K562 (cell line): ENCODE data around the gene PTCHD4. TPM values are rescaled to one million over a fixed set of nuclear protein-coding genes. Genes with fewer than 3 reads are reported as not detected.

Source experiments
- ATAC-seq: fragments of 200-7000 bp; cut with Tn5 transposase; 3 replicates; pipeline ENCODE4 v1.9.1; 2020; ENCODE audit warnings: moderate library complexity
- BruUV-seq: library from RNA; stranded (reverse); fragments of 400-500 nt; replicated peaks from 2 replicates; lab custom pipeline; 2021; lab: Mats Ljungman, UMichigan
- CTCF ChIA-PET: fragments of 300-600 bp; formaldehyde crosslinking; extraction: SDS; loops from one replicate; lab custom pipeline; 2021; ENCODE audit warnings: low intra/inter-chr PET ratio; lab: Yijun Ruan, JAX
- POLR2A ChIA-PET: fragments of 300-600, 350-650 bp; sonication (Branson Sonifier 250); formaldehyde crosslinking; extraction: SDS; loops from one replicate; lab custom pipeline; 2021; ENCODE audit warnings: antibody characterized with exemption, inconsistent platforms; lab: Yijun Ruan, JAX
- DNase-seq, 4 experiments: peaks; one replicate each; pipeline versions ENCODE4 v3.0.0 to v3.0.0-alpha.2; 2011 to 2018; ENCODE audit warnings: low spot score in 3 of 4, mixed read lengths in 3 of 4; ENCODE audit errors: extremely low read depth in 1 of 4
- FAIRE-seq: peaks from 2 replicates; lab custom pipeline; 2011; peaks lifted over from hg19 to GRCh38; lab: Jason Lieb, UNC
- H2AFZ ChIP-seq: 2 replicates; pipeline ENCODE4 v1.6.0; 2011; ENCODE audit warnings: low read depth, low read length, control low read depth, inconsistent platforms
- H3K27ac ChIP-seq: fragments of 200-600 bp; 3 replicates; pipeline ENCODE4 v1.8.0; 2011; ENCODE audit warnings: low read depth, mild to moderate bottlenecking, control low read depth, inconsistent platforms, low read length, moderate library complexity, mixed read lengths; ENCODE audit errors: extremely low read depth
- H3K27me3 ChIP-seq, 2 experiments: fragments of 300-600 bp in 1 of 2; 2 replicates in 1 of 2; 3 replicates in 1 of 2; pipeline versions ENCODE4 v1.6.0 to v1.8.0; 2011; ENCODE audit warnings: inconsistent platforms in 2 of 2, low read length in 2 of 2, mild to moderate bottlenecking in 1 of 2, mixed read lengths in 1 of 2, moderate library complexity in 1 of 2; ENCODE audit not compliant: control insufficient read depth in 2 of 2, insufficient read depth in 2 of 2
- H3K36me3 ChIP-seq: fragments of 300-600 bp; 3 replicates; pipeline ENCODE4 v1.8.0; 2011; ENCODE audit warnings: mild to moderate bottlenecking, low read length, inconsistent platforms; ENCODE audit not compliant: control insufficient read depth, insufficient read depth
- H3K4me1 ChIP-seq, 2 experiments: fragments of 200-600 bp in 1 of 2; replicated peaks in 1 of 2; 2 replicates in 1 of 2; 3 replicates in 1 of 2; pipeline versions ENCODE4 v1.5.1 to v1.8.0; 2011; ENCODE audit warnings: inconsistent platforms in 2 of 2, low read length in 2 of 2, mild to moderate bottlenecking in 1 of 2, mixed read lengths in 1 of 2, moderate library complexity in 1 of 2; ENCODE audit not compliant: control insufficient read depth in 2 of 2, insufficient read depth in 2 of 2
- H3K4me2 ChIP-seq: 2 replicates; pipeline ENCODE4 v1.6.1; 2011; ENCODE audit warnings: low read length, control low read depth, inconsistent platforms, mixed read lengths; ENCODE audit not compliant: insufficient read depth
- H3K4me3 ChIP-seq: fragments of 200-600 bp; sonication (generic), shearing (Covaris generic); 2 replicates; pipeline ENCODE4 v1.5.1; 2016; ENCODE audit warnings: control low read depth, inconsistent platforms
- H3K79me2 ChIP-seq: fragments of 200-600 bp; 3 replicates; pipeline ENCODE4 v1.8.0; 2011; ENCODE audit warnings: low read length, inconsistent platforms; ENCODE audit not compliant: control insufficient read depth, insufficient read depth
- H3K9ac ChIP-seq, 2 experiments: 2 replicates each; pipeline versions ENCODE4 v1.6.0 to v1.6.1; 2011; ENCODE audit warnings: low read depth in 2 of 2, low read length in 2 of 2, control low read depth in 1 of 2, inconsistent platforms in 1 of 2, mild to moderate bottlenecking in 1 of 2, mixed read lengths in 1 of 2; ENCODE audit not compliant: insufficient read depth in 1 of 2
- H3K9me1 ChIP-seq: one replicate; pipeline ENCODE4 v1.6.0; 2011; ENCODE audit warnings: inconsistent platforms, mild to moderate bottlenecking, low read length, moderate library complexity; ENCODE audit not compliant: control insufficient read depth, insufficient read depth
- H3K9me3 ChIP-seq: replicated peaks from 2 replicates; pipeline ENCODE4 v1.5.1; 2011; ENCODE audit warnings: low read depth, low read length, inconsistent platforms; ENCODE audit not compliant: control insufficient read depth, insufficient read depth
- H4K20me1 ChIP-seq: replicated peaks from 2 replicates; pipeline ENCODE4 v1.6.1; 2011; ENCODE audit warnings: low read length, inconsistent platforms, mixed read lengths; ENCODE audit not compliant: control insufficient read depth, insufficient read depth
- E2F3 ChIP-seq: fragments of 250-450 bp; sonication (Bioruptor Pico); IDR thresholded peaks from 2 replicates; pipeline ENCODE4 v1.4.0; 2020; ENCODE audit warnings: mild to moderate bottlenecking
- KLF10 ChIP-seq: fragments of 250-450 bp; sonication (Bioruptor Pico); IDR thresholded peaks from 2 replicates; pipeline ENCODE4 v1.6.1; 2021; ENCODE audit warnings: matching md5 sums
- ZNF316 ChIP-seq: fragments of 450-650 bp; IDR thresholded peaks from 2 replicates; pipeline ENCODE4 v1.6.1; 2016
- WGBS: fragments of 100-300 bp; shearing (Covaris generic); methylation state at CpG from one replicate; pipeline ENCODE4 v1.1.6; 2016; ENCODE audit warnings: low coverage, mixed read lengths; ENCODE audit not compliant: insufficient coverage; ENCODE audit errors: missing lambda C conversion rate; 5-methylcytosine and 5-hydroxymethylcytosine counted together
- in situ Hi-C: fragments of 300-500 bp; cut with MboI; formaldehyde crosslinking; loops from 4 replicates; pipeline ENCODE4 v1.15.0; 2018; ENCODE audit warnings: inconsistent platforms, mixed read lengths
- intact Hi-C: fragments of 100-400 bp; cut with micrococcal nuclease; formaldehyde crosslinking; loops from 2 replicates; pipeline ENCODE4 v1.14.2; 2022
- polyA plus RNA-seq, 8 experiments: library from polyadenylated mRNA; depleted of rRNA in 4 of 8; stranded (reverse) in 5 of 8; unstranded in 3 of 8; fragments of >200 nt; fragmentation: Nextera tagmentation in 2 of 8; fragmentation: Illumina TruSeq in 1 of 8; extraction: Ambion mirVana in 2 of 8; extraction: Trizol in 1 of 8; gene quantifications; 2 replicates each; pipeline versions ENCODE4 v1.2.1 to v1.2.3, GENCODE V29; 2011 to 2014; ENCODE audit warnings: inconsistent platforms in 1 of 8, missing spikeins in 1 of 8
- total RNA-seq, 7 experiments: library from RNA; depleted of rRNA in 6 of 7; stranded (reverse); fragments of >200 nt in 6 of 7; fragmentation: Illumina TruSeq in 2 of 7; extraction: Trizol in 2 of 7; gene quantifications; 2 replicates each; pipeline versions ENCODE4 v1.2.1 to v1.2.3, GENCODE V29; 2011 to 2021; ENCODE audit warnings: low replicate concordance in 1 of 7
- TF ChIP-seq, protein P1 (sequence below), 2 experiments: fragments of 450-650 bp; IDR thresholded peaks; 2 replicates each; pipeline ENCODE4 v1.6.1; 2018; ENCODE audit warnings: mild to moderate bottlenecking in 2 of 2, low read depth in 1 of 2; ENCODE audit not compliant: partially characterized antibody in 2 of 2
- TF ChIP-seq, protein P2 (sequence below): fragments of 200-600 bp; sonication (generic); IDR thresholded peaks from one replicate; pipeline ENCODE4 v1.6.1; 2012; ENCODE audit warnings: mild to moderate bottlenecking, low read depth, low read length, inconsistent platforms

Gene PTCHD4
- total and polyA plus RNA-seq, 9 of the 15 experiments (the other 6 are each of a cell fraction or from before 2014, with no cell fraction given) = not detected

DNA sequence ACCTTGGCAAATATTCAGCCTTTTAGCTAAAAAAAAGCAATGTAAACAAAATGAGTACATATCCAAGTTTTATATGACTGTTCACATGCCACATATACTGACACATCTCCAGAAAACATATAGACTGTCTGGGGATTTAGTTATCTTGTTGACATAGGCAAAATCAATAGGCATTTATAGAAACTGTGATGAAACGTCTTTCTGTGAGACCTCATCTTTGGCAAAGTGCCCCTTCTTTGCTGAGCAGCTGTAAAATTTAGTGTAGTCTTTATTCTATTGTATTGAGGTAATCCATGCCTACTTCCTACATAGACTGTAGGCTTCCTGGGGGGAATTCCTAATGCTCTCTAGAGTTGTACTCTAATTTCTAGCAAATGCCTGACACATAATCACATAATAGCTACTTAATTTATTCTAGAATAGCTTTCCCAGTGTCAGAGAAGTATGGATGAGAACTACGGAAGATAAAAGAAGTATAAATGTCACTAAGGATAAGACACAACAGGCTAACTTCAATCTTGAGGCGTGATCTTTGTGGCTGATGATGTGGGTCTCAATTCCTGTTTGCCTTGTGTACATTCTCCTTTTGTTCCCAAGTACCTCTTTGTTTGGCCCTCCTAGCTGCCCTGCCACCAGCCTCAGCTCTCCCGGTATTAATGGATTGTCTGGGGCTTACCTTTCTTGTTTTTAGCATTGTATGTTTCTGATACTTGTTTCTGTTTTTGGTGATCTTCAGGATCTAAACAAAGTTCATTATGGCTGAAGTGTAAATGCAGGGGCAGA is 30.6 kb downstream of the PTCHD4 start:
- ChIA-PET CTCF (no interaction called here), POLR2A (no interaction called here)
- DNase-seq (no peak), FAIRE-seq (no peak), ATAC-seq (no peak)
- H3K4me1 ChIP-seq = no peaks in the 10 kb centered on the region
- H3K27ac ChIP-seq = no peak overlapping the region
- no peak overlapping the region for H3K4me2 ChIP-seq
- no peaks in the 10 kb centered on the region for H3K9me3 ChIP-seq
- 0% methylated on average over 4 of the region's 4 CpGs for WGBS
- no peaks in the 10 kb centered on the region for H3K27me3 ChIP-seq
- no peaks in the 10 kb centered on the region for H3K79me2 ChIP-seq
- H2AFZ ChIP-seq = no peak overlapping the region
- H3K9me1 ChIP-seq = no peaks in the 10 kb centered on the region
- H3K36me3 ChIP-seq = no peaks in the 10 kb centered on the region
- intact Hi-C loops (no loop called here), in situ Hi-C loops (no loop called here)
- no peak overlapping the region for H3K9ac ChIP-seq
- no peaks in the 10 kb centered on the region for H4K20me1 ChIP-seq
- H3K4me3 ChIP-seq = no peak overlapping the region
- no TSS peak for BruUV-seq
- no peak for TF ChIP-seq ZNF316
- TF ChIP-seq, protein P1, sequence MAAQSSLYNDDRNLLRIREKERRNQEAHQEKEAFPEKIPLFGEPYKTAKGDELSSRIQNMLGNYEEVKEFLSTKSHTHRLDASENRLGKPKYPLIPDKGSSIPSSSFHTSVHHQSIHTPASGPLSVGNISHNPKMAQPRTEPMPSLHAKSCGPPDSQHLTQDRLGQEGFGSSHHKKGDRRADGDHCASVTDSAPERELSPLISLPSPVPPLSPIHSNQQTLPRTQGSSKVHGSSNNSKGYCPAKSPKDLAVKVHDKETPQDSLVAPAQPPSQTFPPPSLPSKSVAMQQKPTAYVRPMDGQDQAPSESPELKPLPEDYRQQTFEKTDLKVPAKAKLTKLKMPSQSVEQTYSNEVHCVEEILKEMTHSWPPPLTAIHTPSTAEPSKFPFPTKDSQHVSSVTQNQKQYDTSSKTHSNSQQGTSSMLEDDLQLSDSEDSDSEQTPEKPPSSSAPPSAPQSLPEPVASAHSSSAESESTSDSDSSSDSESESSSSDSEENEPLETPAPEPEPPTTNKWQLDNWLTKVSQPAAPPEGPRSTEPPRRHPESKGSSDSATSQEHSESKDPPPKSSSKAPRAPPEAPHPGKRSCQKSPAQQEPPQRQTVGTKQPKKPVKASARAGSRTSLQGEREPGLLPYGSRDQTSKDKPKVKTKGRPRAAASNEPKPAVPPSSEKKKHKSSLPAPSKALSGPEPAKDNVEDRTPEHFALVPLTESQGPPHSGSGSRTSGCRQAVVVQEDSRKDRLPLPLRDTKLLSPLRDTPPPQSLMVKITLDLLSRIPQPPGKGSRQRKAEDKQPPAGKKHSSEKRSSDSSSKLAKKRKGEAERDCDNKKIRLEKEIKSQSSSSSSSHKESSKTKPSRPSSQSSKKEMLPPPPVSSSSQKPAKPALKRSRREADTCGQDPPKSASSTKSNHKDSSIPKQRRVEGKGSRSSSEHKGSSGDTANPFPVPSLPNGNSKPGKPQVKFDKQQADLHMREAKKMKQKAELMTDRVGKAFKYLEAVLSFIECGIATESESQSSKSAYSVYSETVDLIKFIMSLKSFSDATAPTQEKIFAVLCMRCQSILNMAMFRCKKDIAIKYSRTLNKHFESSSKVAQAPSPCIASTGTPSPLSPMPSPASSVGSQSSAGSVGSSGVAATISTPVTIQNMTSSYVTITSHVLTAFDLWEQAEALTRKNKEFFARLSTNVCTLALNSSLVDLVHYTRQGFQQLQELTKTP (IDR thresholded peaks at IDR 0.05; ENCODE audit: low read depth in 1 of 2, partially characterized antibody in 2 of 2) = no peak
- TF ChIP-seq, protein P2, sequence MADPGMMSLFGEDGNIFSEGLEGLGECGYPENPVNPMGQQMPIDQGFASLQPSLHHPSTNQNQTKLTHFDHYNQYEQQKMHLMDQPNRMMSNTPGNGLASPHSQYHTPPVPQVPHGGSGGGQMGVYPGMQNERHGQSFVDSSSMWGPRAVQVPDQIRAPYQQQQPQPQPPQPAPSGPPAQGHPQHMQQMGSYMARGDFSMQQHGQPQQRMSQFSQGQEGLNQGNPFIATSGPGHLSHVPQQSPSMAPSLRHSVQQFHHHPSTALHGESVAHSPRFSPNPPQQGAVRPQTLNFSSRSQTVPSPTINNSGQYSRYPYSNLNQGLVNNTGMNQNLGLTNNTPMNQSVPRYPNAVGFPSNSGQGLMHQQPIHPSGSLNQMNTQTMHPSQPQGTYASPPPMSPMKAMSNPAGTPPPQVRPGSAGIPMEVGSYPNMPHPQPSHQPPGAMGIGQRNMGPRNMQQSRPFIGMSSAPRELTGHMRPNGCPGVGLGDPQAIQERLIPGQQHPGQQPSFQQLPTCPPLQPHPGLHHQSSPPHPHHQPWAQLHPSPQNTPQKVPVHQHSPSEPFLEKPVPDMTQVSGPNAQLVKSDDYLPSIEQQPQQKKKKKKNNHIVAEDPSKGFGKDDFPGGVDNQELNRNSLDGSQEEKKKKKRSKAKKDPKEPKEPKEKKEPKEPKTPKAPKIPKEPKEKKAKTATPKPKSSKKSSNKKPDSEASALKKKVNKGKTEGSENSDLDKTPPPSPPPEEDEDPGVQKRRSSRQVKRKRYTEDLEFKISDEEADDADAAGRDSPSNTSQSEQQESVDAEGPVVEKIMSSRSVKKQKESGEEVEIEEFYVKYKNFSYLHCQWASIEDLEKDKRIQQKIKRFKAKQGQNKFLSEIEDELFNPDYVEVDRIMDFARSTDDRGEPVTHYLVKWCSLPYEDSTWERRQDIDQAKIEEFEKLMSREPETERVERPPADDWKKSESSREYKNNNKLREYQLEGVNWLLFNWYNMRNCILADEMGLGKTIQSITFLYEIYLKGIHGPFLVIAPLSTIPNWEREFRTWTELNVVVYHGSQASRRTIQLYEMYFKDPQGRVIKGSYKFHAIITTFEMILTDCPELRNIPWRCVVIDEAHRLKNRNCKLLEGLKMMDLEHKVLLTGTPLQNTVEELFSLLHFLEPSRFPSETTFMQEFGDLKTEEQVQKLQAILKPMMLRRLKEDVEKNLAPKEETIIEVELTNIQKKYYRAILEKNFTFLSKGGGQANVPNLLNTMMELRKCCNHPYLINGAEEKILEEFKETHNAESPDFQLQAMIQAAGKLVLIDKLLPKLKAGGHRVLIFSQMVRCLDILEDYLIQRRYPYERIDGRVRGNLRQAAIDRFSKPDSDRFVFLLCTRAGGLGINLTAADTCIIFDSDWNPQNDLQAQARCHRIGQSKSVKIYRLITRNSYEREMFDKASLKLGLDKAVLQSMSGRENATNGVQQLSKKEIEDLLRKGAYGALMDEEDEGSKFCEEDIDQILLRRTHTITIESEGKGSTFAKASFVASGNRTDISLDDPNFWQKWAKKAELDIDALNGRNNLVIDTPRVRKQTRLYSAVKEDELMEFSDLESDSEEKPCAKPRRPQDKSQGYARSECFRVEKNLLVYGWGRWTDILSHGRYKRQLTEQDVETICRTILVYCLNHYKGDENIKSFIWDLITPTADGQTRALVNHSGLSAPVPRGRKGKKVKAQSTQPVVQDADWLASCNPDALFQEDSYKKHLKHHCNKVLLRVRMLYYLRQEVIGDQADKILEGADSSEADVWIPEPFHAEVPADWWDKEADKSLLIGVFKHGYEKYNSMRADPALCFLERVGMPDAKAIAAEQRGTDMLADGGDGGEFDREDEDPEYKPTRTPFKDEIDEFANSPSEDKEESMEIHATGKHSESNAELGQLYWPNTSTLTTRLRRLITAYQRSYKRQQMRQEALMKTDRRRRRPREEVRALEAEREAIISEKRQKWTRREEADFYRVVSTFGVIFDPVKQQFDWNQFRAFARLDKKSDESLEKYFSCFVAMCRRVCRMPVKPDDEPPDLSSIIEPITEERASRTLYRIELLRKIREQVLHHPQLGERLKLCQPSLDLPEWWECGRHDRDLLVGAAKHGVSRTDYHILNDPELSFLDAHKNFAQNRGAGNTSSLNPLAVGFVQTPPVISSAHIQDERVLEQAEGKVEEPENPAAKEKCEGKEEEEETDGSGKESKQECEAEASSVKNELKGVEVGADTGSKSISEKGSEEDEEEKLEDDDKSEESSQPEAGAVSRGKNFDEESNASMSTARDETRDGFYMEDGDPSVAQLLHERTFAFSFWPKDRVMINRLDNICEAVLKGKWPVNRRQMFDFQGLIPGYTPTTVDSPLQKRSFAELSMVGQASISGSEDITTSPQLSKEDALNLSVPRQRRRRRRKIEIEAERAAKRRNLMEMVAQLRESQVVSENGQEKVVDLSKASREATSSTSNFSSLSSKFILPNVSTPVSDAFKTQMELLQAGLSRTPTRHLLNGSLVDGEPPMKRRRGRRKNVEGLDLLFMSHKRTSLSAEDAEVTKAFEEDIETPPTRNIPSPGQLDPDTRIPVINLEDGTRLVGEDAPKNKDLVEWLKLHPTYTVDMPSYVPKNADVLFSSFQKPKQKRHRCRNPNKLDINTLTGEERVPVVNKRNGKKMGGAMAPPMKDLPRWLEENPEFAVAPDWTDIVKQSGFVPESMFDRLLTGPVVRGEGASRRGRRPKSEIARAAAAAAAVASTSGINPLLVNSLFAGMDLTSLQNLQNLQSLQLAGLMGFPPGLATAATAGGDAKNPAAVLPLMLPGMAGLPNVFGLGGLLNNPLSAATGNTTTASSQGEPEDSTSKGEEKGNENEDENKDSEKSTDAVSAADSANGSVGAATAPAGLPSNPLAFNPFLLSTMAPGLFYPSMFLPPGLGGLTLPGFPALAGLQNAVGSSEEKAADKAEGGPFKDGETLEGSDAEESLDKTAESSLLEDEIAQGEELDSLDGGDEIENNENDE = no peak
- no peak for TF ChIP-seq E2F3 (CRISPR knock-in tag)
- no peak for TF ChIP-seq KLF10 (CRISPR knock-in tag)
